GM12892 (cell line): ENCODE data around the gene NASP.

Experiments used
- DNase-seq: peaks from one replicate; pipeline ENCODE4 v3.0.0; 2011; ENCODE audit not compliant: insufficient read length
- FAIRE-seq: peaks from 2 replicates; lab custom pipeline; 2011; peaks lifted over from hg19 to GRCh38; lab: Jason Lieb, UNC
- POLR2A ChIP-seq: IDR thresholded peaks from 2 replicates; pipeline ENCODE4 v1.6.1; 2011; ENCODE audit warnings: low read depth, low read length, control low read depth
- POLR2AphosphoS5 ChIP-seq: IDR thresholded peaks from 2 replicates; pipeline ENCODE4 v1.6.1; 2011; ENCODE audit warnings: low read depth, low read length, control low read depth
- TAF1 ChIP-seq: IDR thresholded peaks from 2 replicates; pipeline ENCODE4 v1.6.1; 2011; ENCODE audit warnings: low read depth, mild to moderate bottlenecking, control low read depth, low read length, borderline replicate concordance

NASP gene

DNA sequence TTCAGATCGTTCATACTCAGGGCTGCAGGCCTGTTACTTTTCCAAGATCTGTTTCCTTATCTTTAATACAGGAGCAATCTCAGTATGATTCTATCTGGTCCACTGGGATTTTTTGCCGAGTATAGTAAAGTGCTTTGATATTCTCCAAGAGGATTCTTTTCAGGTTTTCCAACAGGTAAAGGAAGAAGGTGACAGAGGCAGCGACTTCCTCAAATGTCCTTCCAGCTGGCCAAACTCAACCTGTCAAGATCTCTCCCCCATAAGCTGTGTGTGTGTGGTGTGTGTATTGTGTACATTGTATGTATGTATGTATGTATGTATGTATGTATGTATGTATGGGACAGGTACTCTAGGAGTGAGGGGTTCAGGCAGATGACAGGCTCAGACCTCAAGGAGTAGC lies 32.2 kb upstream of the NASP start:
- TF ChIP-seq POLR2AphosphoS5 (no peak), POLR2A (no peak), TAF1 (no peak)
- no peak for FAIRE-seq

DNA sequence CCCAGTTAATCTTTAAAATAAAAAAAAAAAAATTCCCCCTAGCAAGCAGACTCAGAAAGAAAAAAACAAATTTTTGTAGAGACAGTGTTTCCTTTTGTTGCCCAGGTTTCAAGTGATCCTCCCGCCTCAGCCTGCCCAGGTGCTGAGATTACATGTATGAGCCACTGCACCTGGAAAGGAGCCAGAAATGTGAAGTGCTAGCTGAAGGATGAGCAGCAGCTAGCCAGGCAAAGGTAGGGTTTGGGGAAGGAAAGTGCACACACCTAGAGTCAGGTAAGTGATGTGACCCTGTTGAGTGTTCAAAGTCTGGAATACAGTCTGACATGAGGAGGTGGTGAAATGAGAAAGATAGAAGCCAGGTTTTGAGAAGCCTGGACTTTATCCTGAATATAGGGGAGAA lies 31.5 kb upstream of the NASP start:
- TF ChIP-seq POLR2AphosphoS5 (no peak), TAF1 (no peak), POLR2A (no peak)
- DNase-seq (no peak), FAIRE-seq (no peak)

More for the DNA sequence above, 32.2 kb upstream of the NASP start:
- DNase-seq = no peak

DNA sequence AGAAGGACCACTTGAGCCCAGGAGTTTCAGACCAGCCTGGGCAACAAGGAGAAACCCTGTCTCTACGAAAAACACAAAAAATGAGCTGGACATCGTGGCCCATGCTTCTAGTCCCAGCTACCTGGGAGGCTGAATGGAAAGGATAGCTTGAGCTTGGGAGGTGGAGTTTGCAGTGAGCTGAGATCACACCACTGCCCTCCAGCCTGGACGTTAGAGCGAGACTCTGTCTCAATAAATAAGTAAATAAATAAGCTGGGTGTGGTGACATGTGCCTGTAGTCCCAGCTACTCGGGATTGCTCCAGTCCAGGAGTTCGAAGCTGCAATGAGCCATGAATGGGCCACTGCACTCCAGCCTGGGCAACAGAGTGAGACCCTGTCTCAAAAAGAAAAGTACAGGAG lies 29.6 kb upstream of the NASP start:
- no peak for FAIRE-seq
- DNase-seq = no peak
- TF ChIP-seq POLR2AphosphoS5 (no peak), TAF1 (no peak), POLR2A (no peak)

DNA sequence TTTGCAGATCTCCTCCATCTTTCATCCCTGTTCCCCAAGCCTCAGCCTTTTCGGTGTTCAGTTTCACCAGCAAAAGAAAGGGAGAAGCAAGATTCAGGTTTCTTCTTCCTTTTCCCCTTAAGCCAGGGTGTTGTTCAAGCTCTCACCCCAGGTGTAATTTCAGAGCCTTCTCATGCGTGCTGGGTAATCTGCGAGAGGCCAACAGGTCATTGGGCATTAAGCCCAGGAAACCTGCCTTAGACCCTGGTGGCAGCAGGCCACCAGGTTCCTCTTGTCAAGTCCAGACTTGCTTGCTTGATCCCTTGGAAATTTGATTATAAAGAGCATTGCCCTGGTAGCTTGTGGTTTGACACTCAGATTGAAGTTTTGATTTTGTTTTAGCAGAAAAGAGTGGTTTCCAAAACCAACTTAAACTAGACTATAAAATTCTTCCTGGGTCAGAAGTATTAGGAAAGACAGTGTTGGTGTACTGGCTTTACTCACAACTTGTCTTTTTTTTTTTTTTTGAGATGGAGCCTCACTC lies 26.4 kb upstream of the NASP start:
- DNase-seq (no peak), FAIRE-seq (no peak)
- TF ChIP-seq TAF1 (no peak), POLR2AphosphoS5 (no peak), POLR2A (no peak)

DNA sequence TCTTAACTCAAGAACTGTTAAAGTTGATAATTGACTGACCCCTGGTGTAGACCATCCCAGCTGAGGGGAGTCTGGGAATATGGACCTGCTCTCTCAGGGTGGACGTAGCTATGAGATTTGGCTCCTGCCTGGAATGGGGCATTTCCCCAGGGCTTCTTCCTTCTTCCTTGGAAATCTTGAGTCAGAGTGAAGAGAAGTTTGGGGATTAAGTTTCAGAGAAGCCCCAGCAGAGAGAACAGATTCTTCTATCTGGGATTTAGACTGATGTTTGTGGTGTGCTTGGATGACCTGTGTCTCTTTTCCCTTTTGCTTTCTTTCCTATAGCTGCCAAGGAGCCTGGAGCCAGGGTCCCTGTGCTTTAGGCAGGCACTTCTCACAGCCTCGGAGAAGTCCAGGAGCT lies 20.0 kb upstream of the NASP start:
- FAIRE-seq = no peak
- TF ChIP-seq POLR2A (no peak), TAF1 (no peak), POLR2AphosphoS5 (no peak)
- DNase-seq = no peak

DNA sequence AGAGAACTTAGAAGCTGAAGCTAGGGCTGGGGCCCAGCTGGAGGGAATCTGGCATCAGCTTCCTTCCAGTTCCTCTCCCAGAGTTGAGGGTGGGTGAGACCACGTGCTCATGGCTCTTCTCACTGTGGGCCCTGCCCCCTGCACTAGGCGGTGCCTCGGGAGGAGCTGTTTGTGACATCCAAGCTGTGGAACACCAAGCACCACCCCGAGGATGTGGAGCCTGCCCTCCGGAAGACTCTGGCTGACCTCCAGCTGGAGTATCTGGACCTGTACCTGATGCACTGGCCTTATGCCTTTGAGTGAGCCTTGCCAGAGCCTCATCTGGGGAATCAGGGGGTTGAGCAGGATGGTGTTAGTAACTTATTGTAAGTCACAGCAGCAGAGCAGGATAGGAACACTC lies 17.1 kb upstream of the NASP start:
- TF ChIP-seq POLR2A (no peak), POLR2AphosphoS5 (no peak), TAF1 (no peak)
- FAIRE-seq = no peak
- DNase-seq = no peak

DNA sequence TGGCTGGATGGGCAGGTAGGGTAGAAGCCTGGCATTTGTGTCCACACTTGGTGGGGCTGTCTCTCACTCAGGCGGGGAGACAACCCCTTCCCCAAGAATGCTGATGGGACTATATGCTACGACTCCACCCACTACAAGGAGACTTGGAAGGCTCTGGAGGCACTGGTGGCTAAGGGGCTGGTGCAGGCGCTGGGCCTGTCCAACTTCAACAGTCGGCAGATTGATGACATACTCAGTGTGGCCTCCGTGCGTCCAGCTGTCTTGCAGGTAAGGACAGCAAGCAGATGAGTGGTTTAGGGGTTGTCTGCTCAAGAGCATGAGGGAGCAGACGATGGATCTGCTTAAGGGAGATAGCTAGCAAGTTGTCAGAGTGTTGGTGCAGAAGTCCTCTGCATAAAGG lies 15.9 kb upstream of the NASP start:
- no peak for TF ChIP-seq TAF1
- TF ChIP-seq POLR2AphosphoS5 = no peak
- no peak for TF ChIP-seq POLR2A
- no peak for DNase-seq
- no peak for FAIRE-seq

DNA sequence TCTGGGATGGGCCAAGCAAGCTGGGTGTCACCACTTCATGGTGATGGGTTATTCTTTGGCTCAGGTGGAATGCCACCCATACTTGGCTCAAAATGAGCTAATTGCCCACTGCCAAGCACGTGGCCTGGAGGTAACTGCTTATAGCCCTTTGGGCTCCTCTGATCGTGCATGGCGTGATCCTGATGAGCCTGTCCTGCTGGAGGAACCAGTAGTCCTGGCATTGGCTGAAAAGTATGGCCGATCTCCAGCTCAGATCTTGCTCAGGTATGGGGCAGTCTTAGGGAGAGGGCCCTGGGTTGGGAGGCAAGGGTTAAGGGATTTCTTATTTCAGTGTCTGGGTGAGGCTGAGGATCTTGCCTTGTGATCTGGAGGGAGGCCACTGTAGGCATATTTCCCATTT lies 15.4 kb upstream of the NASP start:
- no peak; the same call in 1 of the 2 replicates for TF ChIP-seq POLR2A
- TF ChIP-seq POLR2AphosphoS5 = no peak; the same call in 1 of the 2 replicates
- TF ChIP-seq TAF1 = no peak
- DNase-seq (no peak), FAIRE-seq (no peak)

DNA sequence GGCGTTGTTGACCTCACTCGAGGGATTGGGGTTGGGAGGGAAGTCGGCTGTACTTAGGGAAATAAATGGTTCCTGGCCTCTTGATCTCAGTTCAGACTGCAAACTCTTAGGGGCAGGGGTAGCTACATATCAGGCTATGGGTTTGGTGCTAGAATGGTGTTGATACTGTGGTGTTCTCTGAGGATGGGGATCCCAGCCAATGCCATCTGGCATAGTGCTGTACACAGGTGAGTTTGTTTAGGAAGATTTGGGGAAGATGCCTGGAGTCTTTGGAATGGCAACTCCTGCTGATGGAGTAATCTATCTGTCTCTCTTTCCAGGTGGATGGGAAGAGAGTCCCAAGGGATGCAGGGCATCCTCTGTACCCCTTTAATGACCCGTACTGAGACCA lies 14.3 kb upstream of the NASP start:
- no peak; the same call in 1 of the 2 replicates for TF ChIP-seq POLR2A
- TF ChIP-seq POLR2AphosphoS5 = no peak
- TF ChIP-seq TAF1 = no peak
- DNase-seq (no peak), FAIRE-seq (no peak)

DNA sequence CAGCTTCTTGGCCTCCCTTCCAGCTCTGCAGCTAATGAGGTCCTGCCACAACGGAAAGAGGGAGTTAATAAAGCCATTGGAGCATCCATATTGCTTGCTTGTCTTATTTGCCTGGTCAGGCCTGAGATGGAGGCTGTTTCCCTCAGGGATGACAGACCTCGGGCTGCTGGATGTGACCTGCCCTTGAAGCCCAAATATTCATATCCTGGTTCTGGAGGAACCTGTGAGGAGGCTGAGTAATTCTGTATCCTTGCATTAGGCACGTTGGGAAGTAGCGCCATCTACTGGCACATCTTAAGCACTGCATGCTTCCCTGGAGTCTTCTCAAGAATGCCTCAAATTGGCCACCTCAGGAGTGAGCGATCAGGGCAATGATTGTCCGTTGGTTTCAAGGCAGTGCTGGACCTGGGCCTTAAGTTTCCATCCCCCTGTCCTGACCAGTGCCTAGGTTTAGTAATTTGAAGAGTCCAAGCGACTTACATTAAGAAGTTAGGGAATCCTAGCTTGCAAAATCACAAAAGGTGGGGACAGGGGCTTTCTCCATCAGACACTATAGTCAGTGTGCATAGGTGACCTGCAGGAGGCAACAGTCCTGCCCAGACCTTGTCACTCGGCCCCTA lies 13.8 kb upstream of the NASP start:
- DNase-seq = no peak
- peak; percentile 93 for FAIRE-seq
- TF ChIP-seq POLR2AphosphoS5 (peak; percentile 50; the same call in 1 of the 2 replicates), POLR2A (no peak)

DNA sequence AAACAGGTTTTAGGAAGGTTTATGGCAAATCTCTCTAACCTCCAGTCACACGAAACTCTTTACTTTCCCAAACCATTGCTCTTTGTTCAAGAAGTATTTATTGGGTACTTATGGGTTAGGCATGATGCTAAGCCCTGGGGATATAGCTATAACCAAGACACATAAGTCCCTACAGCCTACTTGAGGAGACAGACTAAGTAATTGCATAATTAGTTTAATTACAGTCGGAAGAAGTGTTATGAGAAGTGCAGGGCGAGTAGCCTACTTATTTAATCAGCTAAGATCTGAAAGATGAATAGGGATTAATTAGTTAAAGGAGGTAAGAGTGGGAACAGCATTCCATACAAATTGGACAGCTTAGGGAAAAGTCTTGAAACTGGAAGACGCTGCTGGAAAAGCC lies 13.2 kb upstream of the NASP start:
- TF ChIP-seq POLR2A (0 out of 2 replicates have a peak, but pooled peaks have one; percentile 19), TAF1 (no peak), POLR2AphosphoS5 (no peak)
- FAIRE-seq (no peak), DNase-seq (no peak)

DNA sequence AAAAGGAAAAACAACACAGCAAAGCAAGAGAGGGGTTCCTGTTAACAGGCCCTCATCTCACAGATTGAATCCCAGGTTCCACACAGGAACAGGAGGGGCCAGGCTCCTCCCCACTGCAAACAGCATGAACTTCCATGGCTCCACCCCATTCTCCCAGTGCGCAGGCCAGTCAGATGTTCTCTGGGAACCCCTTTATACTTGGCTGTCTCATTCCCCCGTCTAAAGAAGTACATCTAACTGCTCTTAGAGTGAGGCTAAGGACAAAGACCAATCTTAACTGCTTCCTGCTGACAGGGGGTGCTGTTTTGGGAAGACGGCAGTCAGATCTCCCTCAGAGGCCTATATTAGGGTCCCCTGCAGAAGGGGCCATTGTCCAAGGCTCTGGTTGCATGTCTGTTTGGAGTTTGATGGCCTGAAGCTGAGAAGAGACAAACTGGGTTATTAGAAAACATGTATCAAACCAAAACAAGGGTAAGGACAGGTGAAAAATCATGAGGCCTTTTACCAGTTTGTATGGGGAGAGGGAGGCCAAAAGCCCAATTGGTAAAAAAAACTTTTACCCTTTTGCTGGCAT lies 10.5 kb upstream of the NASP start:
- TF ChIP-seq POLR2A (no peak), POLR2AphosphoS5 (no peak), TAF1 (no peak)
- FAIRE-seq = no peak
- no peak for DNase-seq
